Skin epidermis (tissue), 12 donors: Measurements from ENCODE around the gene ST3GAL5.

ENCODE experiments used
- H3K27ac ChIP-seq, 21 experiments: fragments of 200-600 bp; sonication (generic) in 11 of 21; one replicate each; pipeline ENCODE4 v1.5.0; 2020; ENCODE audit warnings: mild to moderate bottlenecking in 3 of 21, inconsistent platforms in 2 of 21, moderate library complexity in 2 of 21
- H3K4me3 ChIP-seq, 7 experiments: fragments of 200-600 bp; sonication (generic) in 2 of 7; one replicate each; pipeline ENCODE4 v1.5.0; 2020; ENCODE audit warnings: inconsistent platforms in 2 of 7, mild to moderate bottlenecking in 2 of 7, moderate library complexity in 1 of 7

The ST3GAL5 gene

DNA sequence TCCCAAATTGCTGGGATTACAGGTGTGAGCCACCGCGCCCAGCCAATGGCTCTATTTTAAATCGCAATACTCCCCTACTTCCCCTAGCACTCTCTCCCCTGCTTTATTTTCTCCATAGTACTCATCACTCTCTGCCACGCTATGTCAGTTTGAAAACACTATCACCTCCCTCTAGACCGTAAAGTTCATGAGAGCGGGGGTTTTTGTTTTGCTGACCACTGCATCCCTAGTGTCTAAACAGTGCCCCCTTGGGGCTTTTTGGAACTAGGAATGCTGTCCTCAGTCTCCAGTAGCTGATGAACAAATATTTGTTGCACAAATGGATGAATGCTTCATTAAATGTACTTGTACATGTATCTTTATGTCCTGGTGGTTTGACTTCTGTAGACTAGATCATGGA is 90.9 kb downstream of the ST3GAL5 start:
- no peak overlapping the region for H3K4me3 ChIP-seq
- H3K27ac ChIP-seq: no peak overlapping the region

- H3K27ac ChIP-seq: no peak overlapping the region
Measured at GRCh38 chr2:85797263-85797660, 91.5 kb downstream of the ST3GAL5 start.

GRCh38 chr2:85796341-85797262 is 92.2 kb downstream of the ST3GAL5 start:
- no peak overlapping the region for H3K4me3 ChIP-seq
- H3K27ac ChIP-seq: peak overlapping the region in 2 of 21 experiments; percentile 0 to 49

More at GRCh38 chr2:85797263-85797660, 91.5 kb downstream of the ST3GAL5 start:
- no peak overlapping the region for H3K4me3 ChIP-seq

DNA sequence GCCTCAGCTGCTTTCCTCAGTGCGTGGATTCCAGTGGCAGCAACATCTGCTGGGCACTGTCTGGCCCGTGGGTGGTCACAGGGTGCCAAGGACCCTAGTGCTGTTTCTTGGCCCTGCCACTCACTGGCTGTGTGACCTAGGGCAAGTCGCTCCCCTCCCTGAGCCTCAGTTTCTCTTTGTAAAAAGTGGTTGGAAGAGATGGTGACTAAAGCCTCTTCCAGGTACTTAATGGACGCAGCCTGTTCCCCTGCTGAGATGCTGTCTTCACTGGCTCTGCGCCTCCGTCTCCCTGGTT is 92.8 kb downstream of the ST3GAL5 start:
- Histone ChIP-seq H3K4me3 (no peak overlapping the region), H3K27ac (peak overlapping the region in 2 of 21 experiments; percentile 0 to 49)

- peak overlapping the region in 2 of 21 experiments; percentile 0 to 49 for H3K27ac ChIP-seq
Measured at GRCh38 chr2:85795331-85796045, 93.3 kb downstream of the ST3GAL5 start.

DNA sequence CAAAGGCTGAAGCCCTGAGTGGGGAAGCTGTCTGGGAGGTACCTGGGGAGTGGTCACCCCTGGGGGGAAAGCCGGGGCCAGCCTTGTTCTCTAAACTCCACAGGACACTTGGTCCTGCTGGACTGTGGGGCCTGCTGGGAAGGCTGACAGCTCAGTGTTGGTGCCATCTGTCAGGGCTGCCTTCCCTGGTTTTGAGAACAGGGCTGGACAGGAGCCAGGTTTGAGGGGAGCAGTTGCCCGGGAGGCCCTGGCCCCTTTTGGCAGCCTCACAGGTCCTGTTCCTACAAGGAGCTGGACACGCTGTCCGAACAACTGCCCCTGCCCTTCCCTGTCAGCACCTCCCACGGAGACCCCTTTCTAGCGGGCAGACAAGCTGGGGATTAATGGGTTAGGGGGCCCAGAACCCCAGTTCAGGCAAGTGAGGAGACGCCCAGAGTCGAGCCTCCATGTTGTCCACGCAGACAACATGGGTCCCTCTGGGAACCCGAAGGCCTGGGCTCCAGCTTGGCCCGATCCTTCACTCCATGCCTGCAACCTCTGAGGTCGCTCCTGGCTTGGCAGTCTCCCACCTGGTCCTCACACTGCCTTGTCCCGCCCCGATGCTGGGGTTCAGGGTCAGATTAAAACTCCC is 94.2 kb downstream of the ST3GAL5 start:
- H3K4me3 ChIP-seq: no peak overlapping the region
- no peak overlapping the region for H3K27ac ChIP-seq

More at GRCh38 chr2:85795331-85796045, 93.3 kb downstream of the ST3GAL5 start:
- H3K4me3 ChIP-seq: no peak overlapping the region

- Histone ChIP-seq H3K27ac (no peak overlapping the region), H3K4me3 (no peak overlapping the region)
Measured at GRCh38 chr2:85794038-85794441, 94.8 kb downstream of the ST3GAL5 start.

DNA sequence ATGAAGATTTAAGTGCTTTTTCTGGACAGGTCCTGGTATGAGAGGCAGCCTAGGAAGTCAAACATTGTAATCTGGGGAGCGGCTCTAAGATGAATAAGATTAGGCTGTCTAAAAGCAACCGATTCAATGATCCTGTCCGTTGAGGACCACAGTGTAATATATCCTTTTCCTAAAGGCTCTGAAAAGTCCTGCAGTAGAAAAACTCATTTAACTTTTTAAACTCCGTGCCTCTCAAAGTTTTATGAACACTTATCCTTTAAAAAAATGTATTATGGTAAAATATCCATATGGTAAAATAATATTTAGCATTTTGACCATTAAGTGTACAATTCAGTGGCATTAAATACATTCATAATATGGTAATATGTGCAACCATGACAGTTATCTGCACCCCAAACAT is 95.2 kb downstream of the ST3GAL5 start:
- Histone ChIP-seq H3K4me3 (no peak overlapping the region), H3K27ac (no peak overlapping the region)

DNA sequence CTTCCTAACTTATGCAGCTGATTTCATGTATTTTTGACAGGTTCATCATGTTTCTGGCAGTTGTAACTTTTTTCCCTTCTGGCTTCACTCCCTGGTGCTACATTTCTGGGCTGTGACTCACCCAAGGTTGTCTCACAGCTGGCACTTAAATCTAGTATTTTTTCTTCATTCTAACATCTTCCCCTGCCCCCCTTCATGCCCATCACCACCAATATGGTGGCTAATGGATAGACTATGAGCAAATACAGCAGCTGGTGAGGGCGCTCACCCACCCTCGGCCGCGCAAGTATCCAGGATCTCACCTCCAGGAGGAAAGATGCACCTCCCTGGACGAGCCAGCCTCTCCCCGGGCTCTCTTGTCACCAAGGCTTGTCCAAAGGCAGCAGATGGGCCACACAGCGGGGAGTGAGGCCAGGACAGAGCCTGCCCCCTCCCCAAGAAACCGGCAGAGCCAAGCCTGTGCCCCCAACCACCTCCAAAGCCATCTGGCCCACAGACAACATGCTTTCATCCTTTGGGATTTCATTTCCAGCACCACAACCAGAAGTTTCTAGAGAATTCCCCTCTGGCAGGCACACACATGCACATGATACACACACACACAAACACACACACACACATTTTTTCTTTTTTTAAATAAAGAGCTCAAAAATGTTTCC is 95.9 kb downstream of the ST3GAL5 start:
- H3K27ac ChIP-seq: peak overlapping the region in 1 of 21 experiments; percentile 43
- no peak overlapping the region for H3K4me3 ChIP-seq

- H3K4me3 ChIP-seq: no peak overlapping the region
- peak overlapping the region in 1 of 21 experiments; percentile 12 for H3K27ac ChIP-seq
Measured at GRCh38 chr2:85791704-85792565, 96.9 kb downstream of the ST3GAL5 start.

DNA sequence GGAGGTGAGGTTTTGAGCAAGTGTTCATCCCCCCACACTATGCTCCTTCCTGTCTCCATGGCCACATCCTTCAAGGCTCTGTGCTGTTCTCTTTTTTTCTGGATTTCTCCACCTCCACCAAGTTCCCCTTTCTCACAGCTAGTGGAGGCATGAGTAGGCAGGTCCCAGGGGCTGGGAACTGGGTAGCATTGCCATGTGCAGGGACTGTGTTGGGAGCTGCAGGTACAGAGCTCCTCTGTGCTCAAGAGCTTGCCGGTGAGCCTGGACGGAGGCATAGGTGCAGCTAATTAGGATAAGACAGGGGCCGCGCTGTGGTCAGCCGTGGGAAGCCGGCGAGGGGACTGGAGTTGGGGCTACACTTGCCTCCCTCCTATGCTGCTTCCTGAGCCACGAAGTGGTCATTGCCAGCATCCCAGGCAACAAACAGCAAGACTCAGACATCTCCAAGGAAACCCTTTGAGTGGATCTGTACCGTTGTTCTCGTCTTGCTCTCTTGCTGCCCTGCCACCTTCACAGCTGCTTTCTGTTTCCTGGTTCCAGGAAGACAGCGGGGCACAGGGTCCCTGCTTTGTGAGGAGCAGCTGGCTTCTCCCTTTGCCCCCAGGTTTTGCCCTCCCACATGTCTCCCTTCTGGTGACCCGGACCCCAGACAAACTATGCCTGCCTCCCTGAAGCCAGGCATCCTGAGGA is 98.1 kb downstream of the ST3GAL5 start:
- H3K4me3 ChIP-seq: no peak overlapping the region
- no peak overlapping the region for H3K27ac ChIP-seq

DNA sequence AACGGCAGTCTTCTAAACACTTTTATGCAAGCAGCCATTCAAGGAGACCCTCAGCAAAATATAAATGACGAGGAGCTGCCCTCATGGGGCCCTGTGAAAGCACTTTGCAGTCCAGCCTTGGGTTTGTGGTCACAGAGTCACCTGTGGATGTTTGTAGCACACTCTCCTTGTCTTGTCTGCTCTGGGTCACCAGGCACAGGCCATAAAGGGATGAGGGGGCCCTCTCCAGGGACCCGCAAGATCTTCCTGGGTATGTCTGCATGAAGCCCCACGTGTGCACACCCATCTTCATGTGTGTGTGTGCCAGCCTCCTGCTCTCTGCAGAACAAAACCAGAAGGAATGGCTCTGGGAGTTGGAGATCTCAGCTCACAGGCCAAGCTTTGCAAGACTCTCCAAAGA is 98.8 kb downstream of the ST3GAL5 start:
- no peak overlapping the region for H3K27ac ChIP-seq
- H3K4me3 ChIP-seq: no peak overlapping the region

DNA sequence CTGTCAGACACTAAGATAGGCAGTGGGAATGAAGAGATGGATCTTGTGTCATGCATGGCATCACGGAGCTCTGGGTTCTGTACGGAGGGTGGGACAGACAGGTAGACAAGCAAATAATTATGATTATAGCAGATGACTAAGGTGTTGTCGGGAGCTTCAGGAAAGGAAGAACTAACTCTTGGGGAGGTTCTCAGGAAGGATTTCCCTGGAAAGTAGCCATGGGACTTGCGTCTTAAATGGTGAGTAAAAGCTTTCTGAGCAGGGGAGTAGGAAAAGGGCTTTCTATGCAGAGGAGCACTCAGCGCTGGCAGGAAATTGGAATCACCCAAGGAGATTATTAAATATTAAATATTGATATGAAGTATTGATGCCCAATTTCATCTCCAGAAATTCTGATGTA is 99.5 kb downstream of the ST3GAL5 start:
- H3K27ac ChIP-seq: no peak overlapping the region
- no peak overlapping the region for H3K4me3 ChIP-seq

DNA sequence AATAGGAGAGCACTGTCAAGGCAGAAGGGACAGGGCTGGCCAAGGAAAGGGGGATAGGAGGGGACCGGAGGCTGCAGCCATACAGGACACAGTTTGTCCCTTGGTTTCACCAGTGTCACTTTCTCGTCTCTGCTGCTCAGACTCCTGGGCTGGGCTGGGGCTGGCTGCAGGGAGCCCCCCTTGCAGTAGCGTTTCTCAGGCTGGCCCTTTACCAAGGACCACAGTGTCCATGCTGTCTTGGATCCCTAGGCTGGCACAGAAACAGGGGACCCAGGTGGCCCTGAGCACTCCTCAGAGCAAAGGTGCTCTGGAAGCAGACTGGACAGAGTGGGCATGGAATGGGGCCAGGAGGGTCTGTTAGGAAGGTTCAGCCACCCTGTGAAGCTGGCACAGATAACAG is 100.2 kb downstream of the ST3GAL5 start:
- Histone ChIP-seq H3K4me3 (no peak overlapping the region), H3K27ac (no peak overlapping the region)

- H3K27ac ChIP-seq: no peak overlapping the region
- H3K4me3 ChIP-seq: no peak overlapping the region
Measured at GRCh38 chr2:85787981-85788340, 100.8 kb downstream of the ST3GAL5 start.

DNA sequence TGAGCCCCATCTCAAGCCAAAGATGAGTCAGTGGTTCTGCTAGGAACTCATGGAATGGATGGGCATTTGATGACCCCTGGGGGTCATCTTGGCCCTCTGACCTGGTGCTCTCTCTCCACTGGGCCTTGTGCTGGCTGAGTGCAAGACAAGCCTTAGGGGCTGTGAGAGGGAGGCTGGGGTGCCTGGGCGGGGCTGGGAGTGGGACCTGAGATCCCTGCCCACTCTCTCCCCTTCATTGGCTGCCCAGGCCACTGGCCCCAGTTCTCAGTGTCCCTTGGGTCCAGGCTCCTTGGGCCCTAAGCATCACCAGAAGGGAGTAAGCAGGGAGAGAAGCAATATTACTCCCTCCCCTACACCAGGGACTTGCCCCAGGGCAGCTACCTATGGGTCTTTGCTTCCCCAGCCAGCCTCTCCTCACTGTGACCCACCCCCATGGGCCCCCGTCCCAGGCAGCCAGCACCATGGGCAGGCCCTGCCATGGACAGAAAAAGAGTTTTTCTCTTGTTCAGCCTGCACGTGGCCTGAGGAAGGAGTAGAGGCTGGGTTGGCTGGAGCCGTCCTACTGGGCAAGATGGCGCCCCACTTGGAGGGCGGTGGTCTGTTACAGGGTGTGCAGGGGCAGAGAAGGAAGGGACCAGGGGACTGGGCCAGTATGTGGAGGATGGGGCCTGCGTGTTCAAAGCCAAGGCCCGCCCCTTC is 101.4 kb downstream of the ST3GAL5 start:
- no peak overlapping the region for H3K27ac ChIP-seq
- H3K4me3 ChIP-seq: no peak overlapping the region
